GM12873 (cell line): Measurements from ENCODE around the gene FCMR.

ENCODE experiments used
- CTCF ChIP-seq: IDR thresholded peaks from 2 replicates; pipeline ENCODE4 v1.5.1; 2012; ENCODE audit warnings: low read depth, mild to moderate bottlenecking, moderate library complexity, low read length, control low read depth; ENCODE audit not compliant: insufficient read depth; ENCODE audit errors: missing control alignments

Gene FCMR

GRCh38 chr1:206947255-206947654 lies 25.5 kb upstream of the FCMR start:
- no peak for TF ChIP-seq CTCF

- TF ChIP-seq CTCF: no peak
Observed at GRCh38 chr1:206946261-206946660, 24.5 kb upstream of the FCMR start, which contains the start of gene PIGR. TSS of gene PIGR (minus strand) at chr1:206946466. CDS start at chr1:206940531, 5,935 bp downstream.

GRCh38 chr1:206945779-206946178 lies 24.0 kb upstream of the FCMR start:
- TF ChIP-seq CTCF: no peak

- TF ChIP-seq CTCF: no peak
Observed at GRCh38 chr1:206944703-206945102, 23.0 kb upstream of the FCMR start.

- no peak for TF ChIP-seq CTCF
Observed at GRCh38 chr1:206941766-206942418, 20.2 kb upstream of the FCMR start.

- no peak for TF ChIP-seq CTCF
Observed at GRCh38 chr1:206940588-206940936, 18.8 kb upstream of the FCMR start.

GRCh38 chr1:206939841-206940587 lies 18.3 kb upstream of the FCMR start:
- no peak for TF ChIP-seq CTCF
